Left hindlimb (tissue), 1 donor: ENCODE data around the gene GP1BB.

Source experiments
- DNase-seq: peaks from one replicate; pipeline ENCODE4 v3.0.0-alpha.2; 2018

GP1BB gene

DNA sequence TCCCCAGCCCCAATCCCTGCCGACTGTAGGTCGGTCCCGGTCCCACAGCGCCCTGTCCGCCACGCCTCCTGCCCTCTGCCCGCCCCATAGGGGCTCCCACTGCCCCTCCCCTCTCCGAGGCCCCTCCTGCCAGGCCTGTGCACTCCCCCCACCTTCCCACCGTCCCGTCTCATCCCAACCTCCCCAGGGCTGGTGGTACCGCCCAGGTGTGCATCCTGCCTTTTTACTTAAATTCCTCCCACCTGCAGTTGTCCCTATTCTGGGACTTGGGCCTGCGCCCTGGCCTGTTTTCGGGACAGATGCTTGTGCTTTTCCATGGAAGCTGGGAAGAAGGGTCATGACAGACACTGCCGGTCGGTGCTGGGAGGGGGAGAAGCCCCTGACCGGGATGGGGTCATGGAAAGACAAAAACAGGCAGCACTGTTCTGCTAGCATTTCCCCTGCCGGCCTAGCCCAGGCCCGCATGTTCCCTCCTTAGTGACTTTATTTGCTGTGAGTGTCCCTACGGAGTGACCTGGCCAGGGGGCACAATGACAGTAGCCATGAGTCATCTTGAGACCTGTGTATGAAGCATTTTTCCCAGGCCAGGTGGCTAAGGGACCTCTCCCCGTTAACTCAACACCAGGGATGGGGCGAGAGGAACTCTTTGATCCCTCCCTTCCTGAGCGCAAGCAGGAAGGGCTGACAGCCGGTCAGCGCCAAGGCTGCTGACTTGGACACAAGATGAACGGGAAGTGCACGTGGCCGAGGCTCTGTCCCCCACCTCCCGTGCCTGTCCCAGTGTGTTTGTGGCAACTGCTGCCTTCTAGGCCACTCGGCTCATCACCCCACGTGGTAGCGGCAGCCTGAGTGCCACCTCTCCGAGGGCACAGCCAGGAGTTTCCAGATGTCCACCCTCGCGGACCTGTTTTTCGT is 44.3 kb downstream of the GP1BB start:
- DNase-seq = no peak

- DNase-seq = no peak
These were observed 46.0 kb downstream of the GP1BB start for GRCh38 chr22:19769393-19769715.

DNA sequence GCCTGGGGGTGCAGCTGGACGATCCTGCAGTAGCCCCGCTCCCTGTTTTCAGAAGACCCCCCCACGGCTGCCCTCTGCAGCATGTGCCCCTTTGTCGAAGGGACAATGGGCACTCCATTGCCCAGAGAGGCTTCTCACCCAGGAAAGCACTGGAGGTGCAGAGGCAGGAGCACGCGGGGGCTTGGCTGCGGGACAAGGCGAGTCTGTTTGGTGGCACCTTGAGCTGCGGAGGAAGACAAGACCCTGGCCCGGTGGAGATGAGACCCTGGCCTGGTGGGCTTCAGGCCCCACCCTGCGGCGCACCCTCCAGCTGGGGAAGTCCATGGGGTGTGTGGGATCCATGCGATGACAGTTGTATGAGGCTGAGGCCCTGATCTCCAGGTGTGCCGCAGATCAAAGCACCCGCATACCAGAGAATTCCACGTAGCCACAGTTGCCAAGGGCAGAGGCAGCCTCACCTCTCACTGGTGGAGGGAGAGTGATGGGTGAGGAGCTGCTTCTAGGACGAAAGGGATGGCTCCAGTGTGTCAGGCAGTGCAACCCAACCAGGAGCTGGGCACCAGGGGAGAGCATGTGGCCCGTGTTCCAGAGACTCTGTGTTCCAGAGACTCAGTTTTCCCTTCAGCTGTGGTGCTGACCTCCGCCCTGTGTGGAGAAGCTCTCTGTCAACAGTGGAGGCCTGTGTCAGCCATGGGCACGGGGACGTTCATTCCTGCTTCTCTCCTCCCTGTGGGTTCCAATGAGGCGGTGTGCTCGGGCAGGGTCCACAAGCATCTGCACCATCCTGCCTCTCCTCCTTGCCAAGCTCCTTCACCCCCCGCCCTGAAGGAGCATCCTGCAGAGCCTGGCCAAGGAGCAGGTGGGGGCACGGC is 47.2 kb downstream of the GP1BB start:
- no peak for DNase-seq

- no peak for DNase-seq
These were observed 49.0 kb downstream of the GP1BB start for GRCh38 chr22:19772422-19772672.

- DNase-seq = no peak
These were observed 49.5 kb downstream of the GP1BB start for GRCh38 chr22:19772673-19773469.

GRCh38 chr22:19773470-19774040 is 50.2 kb downstream of the GP1BB start:
- no peak for DNase-seq
